Measurements from ENCODE around the gene TSFM. TPM values are rescaled to one million over a fixed set of nuclear protein-coding genes. Genes with fewer than 3 reads are reported as not detected.

The TSFM gene
- total RNA-seq, 5 donors from 2014 or later (not counting 1 experiment from before 2014, with no cell fraction given), result 15.5 to 21.5 (median 20.2) TPM

GRCh38 chr12:57844709-57845477 is 62.3 kb downstream of the TSFM start:
- H3K4me1 ChIP-seq (ENCODE audit: control insufficient read depth in 1 of 2, extremely low read depth in 1 of 2, insufficient read depth in 2 of 2, low read length in 2 of 2), result peaks cover 33 to 59% of the 10 kb centered on the region in 2 experiments
- H3K36me3 ChIP-seq (ENCODE audit: control insufficient read depth in 2 of 2, extremely low read depth in 1 of 2, insufficient read depth in 1 of 2, low read length in 1 of 2), result peaks cover 0 to 4% of the 10 kb centered on the region in 2 donors
- no peaks in the 10 kb centered on the region for H3K27me3 Mint-ChIP-seq
- peak overlapping the region; percentile 88 to 90 (median 89) for H3K4me3 Mint-ChIP-seq
- 3% methylated on average over 31 of the region's 42 CpGs for WGBS (ENCODE audit: insufficient coverage)
- peak overlapping the region; percentile 88 to 89 for H3K27ac Mint-ChIP-seq
- no peaks in the 10 kb centered on the region for H3K27me3 ChIP-seq (replicated peaks in 1 of 2; ENCODE audit: control insufficient read depth in 2 of 2, extremely low read depth in 1 of 2, insufficient read depth in 2 of 2, low read length in 1 of 2)
- DNase-seq, result peak in 4 of 35 experiments; percentile 14 to 48 (median 28)
- peaks cover 59 to 60% (median 60%) of the 10 kb centered on the region in 3 donors for H3K4me1 Mint-ChIP-seq
- ChIA-PET POLR2A (interaction anchor here (0.5 to 0.9 kb wide), 3 partner anchors 19 to 54 kb away, joined by 3 to 9 read pairs (median 7); no protein-coding TSS in a partner anchor), CTCF (interaction anchor here (0.6 to 2.5 kb wide), 9 partner anchors 8 to 60 kb away, joined by 3 to 7 read pairs (median 5); no protein-coding TSS in a partner anchor)
- H3K4me3 ChIP-seq (ENCODE audit: control insufficient read depth in 1 of 2, extremely low read depth in 1 of 2, low read length in 1 of 2), result peak overlapping the region; percentile 91 to 94
- peaks cover 7% of the 10 kb centered on the region for H3K36me3 Mint-ChIP-seq
- H3K9me3 ChIP-seq, result no peaks in the 10 kb centered on the region
- no peaks in the 10 kb centered on the region for H3K9me3 Mint-ChIP-seq
- peak overlapping the region; percentile 73 for H3K27ac ChIP-seq (ENCODE audit: low read length)
- peak in 1 of 4 experiments; percentile 13 for ATAC-seq (replicated peaks in 1 of 4)

GRCh38 chr12:57845478-57846284 is 63.1 kb downstream of the TSFM start:
- ATAC-seq (replicated peaks in 1 of 4), result peak; percentile 29 to 50 (median 36)
- under 1% methylated on average over 78 of the region's 81 CpGs for WGBS (ENCODE audit: insufficient coverage)

GRCh38 chr12:57846285-57846576 is 63.6 kb downstream of the TSFM start:
- H3K9me3 ChIP-seq, result no peaks in the 10 kb centered on the region
- peaks cover 27 to 46% of the 10 kb centered on the region in 2 experiments for H3K4me1 ChIP-seq (ENCODE audit: control insufficient read depth in 1 of 2, extremely low read depth in 1 of 2, insufficient read depth in 2 of 2, low read length in 2 of 2)
- no peaks in the 10 kb centered on the region for H3K9me3 Mint-ChIP-seq
- POLR2A ChIA-PET, result interaction anchor here (0.6 to 1.0 kb wide), 6 partner anchors 10 to 414 kb away, joined by 3 to 9 read pairs (median 7); no protein-coding TSS in a partner anchor
- DNase-seq (peak in 8 of 35 experiments; percentile 19 to 46 (median 28)), ATAC-seq (replicated peaks in 1 of 4) (peak; percentile 10 to 28 (median 18))
- H3K27ac Mint-ChIP-seq, result peak overlapping the region; percentile 76 to 81
- no peaks in the 10 kb centered on the region for H3K36me3 ChIP-seq (ENCODE audit: control insufficient read depth in 2 of 2, extremely low read depth in 1 of 2, insufficient read depth in 1 of 2, low read length in 1 of 2)
- 0% methylated on average over 21 of the region's 26 CpGs for WGBS (ENCODE audit: insufficient coverage)
- peaks cover 7% of the 10 kb centered on the region for H3K36me3 Mint-ChIP-seq
- H3K4me3 Mint-ChIP-seq, result peak overlapping the region; percentile 82 to 90 (median 88)
- H3K4me3 ChIP-seq (ENCODE audit: control insufficient read depth in 1 of 2, extremely low read depth in 1 of 2, low read length in 1 of 2), result peak overlapping the region; percentile 91 to 94
- peak overlapping the region; percentile 73 for H3K27ac ChIP-seq (ENCODE audit: low read length)
- no peaks in the 10 kb centered on the region for H3K27me3 ChIP-seq (replicated peaks in 1 of 2; ENCODE audit: control insufficient read depth in 2 of 2, extremely low read depth in 1 of 2, insufficient read depth in 2 of 2, low read length in 1 of 2)
- CTCF ChIA-PET, result interaction anchor here (0.5 to 3.0 kb wide), 10 partner anchors 9 to 1161 kb away, joined by 3 to 8 read pairs (median 5); no protein-coding TSS in a partner anchor
- H3K27me3 Mint-ChIP-seq, result peaks cover 0 to 1% of the 10 kb centered on the region in 2 donors
- H3K4me1 Mint-ChIP-seq, result peaks cover 49 to 52% (median 50%) of the 10 kb centered on the region in 3 donors

More at GRCh38 chr12:57845478-57846284, 63.1 kb downstream of the TSFM start:
- no peaks in the 10 kb centered on the region for H3K27me3 ChIP-seq (replicated peaks in 1 of 2; ENCODE audit: control insufficient read depth in 2 of 2, extremely low read depth in 1 of 2, insufficient read depth in 2 of 2, low read length in 1 of 2)
- H3K36me3 ChIP-seq (ENCODE audit: control insufficient read depth in 2 of 2, extremely low read depth in 1 of 2, insufficient read depth in 1 of 2, low read length in 1 of 2), result no peaks in the 10 kb centered on the region
- Mint-ChIP-seq H3K4me3 (peak overlapping the region; percentile 88 to 90 (median 89)), H3K27ac (peak overlapping the region; percentile 81 to 82), H3K9me3 (no peaks in the 10 kb centered on the region), H3K36me3 (peaks cover 7% of the 10 kb centered on the region), H3K27me3 (no peaks in the 10 kb centered on the region), H3K4me1 (peaks cover 51 to 52% (median 52%) of the 10 kb centered on the region in 3 donors)
- CTCF ChIA-PET, result interaction anchor here (0.5 to 3.0 kb wide), 8 partner anchors 9 to 1161 kb away, joined by 3 to 8 read pairs (median 4); no protein-coding TSS in a partner anchor
- peak overlapping the region; percentile 91 to 94 for H3K4me3 ChIP-seq (ENCODE audit: control insufficient read depth in 1 of 2, extremely low read depth in 1 of 2, low read length in 1 of 2)
- no peaks in the 10 kb centered on the region for H3K9me3 ChIP-seq
- peaks cover 28 to 51% of the 10 kb centered on the region in 2 experiments for H3K4me1 ChIP-seq (ENCODE audit: control insufficient read depth in 1 of 2, extremely low read depth in 1 of 2, insufficient read depth in 2 of 2, low read length in 2 of 2)
- POLR2A ChIA-PET, result interaction anchor here in 1 of 2 donors (0.5 to 1.0 kb wide), 3 partner anchors 10 to 39 kb away, joined by 7 to 9 read pairs (median 8); no protein-coding TSS in a partner anchor
- H3K27ac ChIP-seq (ENCODE audit: low read length), result peak overlapping the region; percentile 73
- DNase-seq, result peak in 31 of 35 experiments; percentile 20 to 66 (median 48)

- POLR2A ChIA-PET, result interaction anchor here (0.6 to 1.0 kb wide), 7 partner anchors 10 to 414 kb away, joined by 3 to 9 read pairs (median 6); no protein-coding TSS in a partner anchor
- H3K4me1 Mint-ChIP-seq, result peaks cover 46 to 52% (median 46%) of the 10 kb centered on the region in 3 donors
- DNase-seq (peak; percentile 61 to 93 (median 75)), ATAC-seq (replicated peaks in 1 of 4) (peak; percentile 56 to 66 (median 58))
- CTCF ChIA-PET, result interaction anchor here (0.6 to 3.0 kb wide), 11 partner anchors 8 to 115 kb away, joined by 3 to 8 read pairs (median 5); no protein-coding TSS in a partner anchor
- H3K27ac Mint-ChIP-seq, result peak within 1 kb of the TSS; percentile 87
- H3K27me3 Mint-ChIP-seq, result peaks cover under 1 to 6% of the 10 kb centered on the region in 2 donors
- no peaks in the 10 kb centered on the region for H3K36me3 ChIP-seq (ENCODE audit: control insufficient read depth in 2 of 2, extremely low read depth in 1 of 2, insufficient read depth in 1 of 2, low read length in 1 of 2)
- peaks cover 25 to 41% of the 10 kb centered on the region in 2 experiments for H3K4me1 ChIP-seq (ENCODE audit: control insufficient read depth in 1 of 2, extremely low read depth in 1 of 2, insufficient read depth in 2 of 2, low read length in 2 of 2)
- H3K27me3 ChIP-seq (replicated peaks in 1 of 2; ENCODE audit: control insufficient read depth in 2 of 2, extremely low read depth in 1 of 2, insufficient read depth in 2 of 2, low read length in 1 of 2), result peaks cover 0 to 1% of the 10 kb centered on the region in 2 experiments
- no peaks in the 10 kb centered on the region for H3K9me3 Mint-ChIP-seq
- under 1% methylated on average over 36 of the region's 58 CpGs for WGBS (ENCODE audit: insufficient coverage)
- peak within 1 kb of the TSS; percentile 73 for H3K27ac ChIP-seq (ENCODE audit: low read length)
- H3K36me3 Mint-ChIP-seq, result peaks cover 7% of the 10 kb centered on the region
- peak within 1 kb of the TSS; percentile 91 to 94 for H3K4me3 ChIP-seq (ENCODE audit: control insufficient read depth in 1 of 2, extremely low read depth in 1 of 2, low read length in 1 of 2)
- H3K9me3 ChIP-seq, result no peaks in the 10 kb centered on the region
- peak within 1 kb of the TSS; percentile 82 to 90 (median 88) for H3K4me3 Mint-ChIP-seq
Observed at GRCh38 chr12:57846577-57847319, 64.2 kb downstream of the TSFM start, which contains the start of gene CTDSP2. Gene CTDSP2 (minus strand): TSS chr12:57846729. CDS start chr12:57846435, 294 bp downstream.
